NCI-H187 treated with DMSO at 0.1 percent for 48 hours (cell line): ENCODE measurements around the gene PLXNB3.
"Not testable (repeated sequence)": the region's sequence is repeated elsewhere in the genome, so short reads cannot be mapped to it uniquely, and the experiment has no call there.

Source experiments
- DNase-seq: peaks from one replicate; lab custom pipeline; 2025; lab: John Stamatoyannopoulos, UW

PLXNB3 gene

DNA sequence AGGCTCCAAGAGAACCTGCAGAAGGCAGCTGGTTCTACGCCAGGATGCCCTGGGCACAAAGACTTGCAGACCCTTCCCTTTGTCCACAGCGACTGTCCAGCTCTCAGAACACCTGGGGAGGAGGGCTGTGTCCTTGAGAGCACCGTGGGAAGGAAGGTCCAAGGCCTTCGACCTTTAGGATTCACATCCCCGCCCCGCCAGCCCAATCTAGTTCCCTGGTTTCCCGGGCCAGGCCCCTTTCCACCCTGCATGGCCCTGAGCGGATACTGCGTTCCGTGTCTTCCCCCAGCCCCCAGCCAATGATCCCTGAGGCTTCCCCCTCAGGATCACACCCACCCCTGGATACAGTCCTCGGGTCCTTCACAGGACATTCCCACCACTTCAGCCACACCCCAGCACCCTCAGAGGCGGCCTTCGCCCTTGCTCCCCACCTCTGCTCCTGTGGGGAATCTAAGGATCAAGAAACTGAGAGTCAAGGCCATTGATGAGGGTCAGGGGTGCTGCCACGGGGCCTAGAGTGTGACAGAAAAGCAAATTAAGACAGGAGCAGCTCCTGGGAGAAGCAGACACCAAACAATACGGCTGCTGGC is 30.3 kb upstream of the PLXNB3 start:
- DNase-seq, result no peak

DNA sequence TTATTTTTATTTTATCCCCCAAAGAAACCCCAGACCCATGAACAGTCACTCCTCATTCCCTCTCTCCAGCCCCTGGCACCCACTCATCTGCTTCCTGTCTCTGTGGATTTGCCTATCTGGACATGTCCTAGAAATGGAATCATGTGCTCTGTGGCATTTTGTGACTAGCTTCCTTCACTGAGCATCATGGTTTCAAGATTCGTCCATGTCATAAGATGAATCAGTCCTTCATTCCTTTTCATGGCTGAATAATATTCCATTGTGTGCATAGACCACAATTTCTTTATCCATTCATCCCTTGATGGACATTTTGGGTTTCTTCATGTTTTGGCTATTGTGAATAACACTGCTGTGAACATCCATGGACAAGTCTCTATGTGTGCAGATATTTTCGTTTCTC is 29.2 kb upstream of the PLXNB3 start:
- DNase-seq, result no peak

DNA sequence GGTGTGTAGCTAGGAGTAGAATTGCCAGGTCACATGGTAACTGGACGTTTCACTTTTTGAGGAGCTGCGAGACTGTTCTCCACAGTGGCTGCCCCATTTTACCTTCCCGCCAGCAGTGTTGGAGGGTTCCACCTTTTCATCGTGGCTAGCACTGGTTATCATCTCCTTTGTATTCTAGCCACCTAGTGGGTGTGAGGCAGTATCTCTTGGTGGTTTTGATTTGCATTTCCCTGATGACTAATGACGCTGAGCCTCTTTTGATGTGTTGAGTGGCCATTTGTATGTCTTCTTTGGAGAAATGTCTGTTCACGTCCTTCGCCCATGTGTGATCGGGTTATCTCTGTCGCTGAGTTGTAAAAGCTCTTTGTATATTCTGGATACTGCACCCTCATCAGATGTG is 28.8 kb upstream of the PLXNB3 start:
- no peak for DNase-seq

DNA sequence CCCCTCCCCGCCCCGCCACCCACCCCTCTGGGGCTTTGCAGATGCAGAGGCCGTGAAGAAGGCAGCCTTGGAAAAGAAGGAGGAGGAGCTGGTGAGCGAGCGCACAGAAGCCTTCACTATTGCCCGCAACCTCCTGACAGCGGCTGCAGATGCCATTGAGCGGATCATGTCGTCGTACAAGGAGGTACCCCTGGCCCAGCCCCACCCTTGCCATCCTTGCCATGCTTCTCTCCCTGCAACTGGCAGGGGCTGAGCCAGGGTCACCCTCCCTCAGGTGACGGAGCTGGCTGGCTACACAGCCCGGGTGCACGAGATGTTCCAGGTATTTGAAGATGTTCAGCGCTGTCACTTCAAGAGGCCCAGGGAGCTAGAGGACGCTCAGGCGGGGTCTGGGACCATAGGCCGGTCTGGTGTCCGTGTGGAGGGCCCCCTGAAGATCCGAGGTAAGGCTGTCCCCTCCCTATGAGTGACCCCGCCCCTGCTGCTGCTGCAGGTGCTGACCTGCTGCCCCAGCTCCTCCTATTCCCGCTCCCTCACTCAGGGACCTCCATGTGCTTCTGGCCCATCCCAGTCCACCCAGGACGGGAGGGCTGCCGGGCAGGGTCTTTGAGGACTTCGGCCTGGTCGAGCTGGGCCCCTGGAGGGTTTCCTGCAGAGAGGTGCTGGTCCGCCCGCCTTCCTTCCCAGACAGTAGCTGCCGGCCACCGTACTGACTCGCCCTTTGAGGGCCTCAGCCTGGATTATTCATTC is 27.8 kb upstream of the PLXNB3 start:
- no peak for DNase-seq

DNA sequence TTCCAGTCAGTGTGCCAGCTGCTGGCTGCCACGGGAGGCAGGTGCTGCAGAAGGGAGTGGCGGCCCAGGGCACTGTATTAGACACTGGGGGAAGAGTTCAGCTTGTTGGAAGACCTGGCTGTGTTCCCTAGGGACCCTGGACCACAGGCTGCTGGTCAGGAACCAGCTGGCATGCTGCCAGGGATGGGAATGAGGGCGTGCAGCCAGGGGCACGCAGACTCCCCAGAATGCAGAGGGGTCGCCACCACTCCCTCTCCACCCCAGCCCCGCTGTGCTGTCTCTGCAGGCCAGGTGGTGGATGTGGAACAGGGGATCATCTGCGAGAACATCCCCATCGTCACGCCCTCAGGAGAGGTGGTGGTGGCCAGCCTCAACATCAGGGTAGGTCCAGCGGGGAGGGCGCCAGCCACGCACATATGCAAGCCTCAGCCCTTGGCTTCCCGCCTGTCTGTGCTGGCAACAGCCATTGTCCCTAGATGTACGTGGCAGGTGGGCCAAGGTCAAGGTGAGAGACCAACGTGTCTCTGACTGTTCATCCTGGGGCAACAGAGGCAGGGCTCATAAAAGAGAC is 27.1 kb upstream of the PLXNB3 start:
- DNase-seq, result no peak

DNA sequence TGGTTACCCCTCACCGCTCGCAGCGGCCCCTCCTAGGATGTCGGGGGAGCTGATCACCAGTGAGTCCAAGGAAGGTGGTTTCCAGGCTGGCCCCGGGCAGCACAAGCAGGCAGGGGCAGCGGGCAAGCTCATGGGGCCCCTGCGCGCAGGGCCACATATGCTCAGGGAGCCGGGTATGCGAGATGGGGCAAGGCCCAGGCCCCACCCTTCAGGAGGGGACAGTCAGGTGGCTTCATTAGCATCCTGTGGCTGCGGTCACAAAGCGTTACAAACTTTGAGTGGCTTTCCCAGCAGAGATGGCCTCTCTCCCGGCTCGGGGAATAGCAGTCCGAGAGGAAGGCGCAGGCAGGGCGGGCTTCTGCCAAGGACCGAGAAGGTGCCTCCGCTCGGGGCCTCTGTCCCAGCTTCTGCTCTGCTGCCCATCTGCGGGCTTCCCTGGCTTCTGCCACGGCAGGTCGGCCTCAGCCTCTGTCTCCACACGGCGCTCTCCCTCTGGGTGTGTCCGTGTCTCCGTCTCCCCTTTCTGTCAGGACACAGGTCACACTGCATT is 25.9 kb upstream of the PLXNB3 start:
- DNase-seq, result no peak

DNA sequence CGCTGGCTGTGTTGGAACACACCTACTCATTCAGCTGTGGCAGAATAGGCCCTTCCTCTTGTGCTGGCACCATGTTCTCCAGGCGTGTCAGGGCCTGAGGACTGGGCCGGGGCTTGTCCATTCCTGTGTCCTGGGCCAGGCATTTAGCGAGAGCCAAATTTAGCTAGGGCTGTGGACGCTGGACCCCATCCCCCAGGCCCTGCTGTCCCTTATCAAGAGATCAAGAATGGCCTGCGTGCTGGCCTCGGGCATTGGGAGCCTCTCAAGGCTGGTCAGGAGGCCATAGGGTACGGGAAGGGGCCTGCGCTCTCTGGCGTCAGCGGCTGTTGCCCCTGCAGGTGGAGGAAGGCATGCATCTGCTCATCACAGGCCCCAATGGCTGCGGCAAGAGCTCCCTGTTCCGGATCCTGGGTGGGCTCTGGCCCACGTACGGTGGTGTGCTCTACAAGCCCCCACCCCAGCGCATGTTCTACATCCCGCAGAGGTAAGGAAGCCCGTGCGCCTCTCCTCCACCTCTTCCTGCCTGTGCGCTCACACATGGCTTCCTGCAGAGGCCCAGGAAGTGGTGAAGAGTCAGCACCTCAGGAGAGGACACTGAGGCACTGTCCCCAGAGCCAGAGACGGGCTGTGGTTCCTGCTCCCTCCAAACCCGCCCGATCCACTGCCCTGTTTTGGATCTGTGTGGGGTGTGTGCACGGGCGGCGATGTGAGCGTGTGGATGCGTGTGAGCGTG is 24.1 kb upstream of the PLXNB3 start:
- no peak for DNase-seq

DNA sequence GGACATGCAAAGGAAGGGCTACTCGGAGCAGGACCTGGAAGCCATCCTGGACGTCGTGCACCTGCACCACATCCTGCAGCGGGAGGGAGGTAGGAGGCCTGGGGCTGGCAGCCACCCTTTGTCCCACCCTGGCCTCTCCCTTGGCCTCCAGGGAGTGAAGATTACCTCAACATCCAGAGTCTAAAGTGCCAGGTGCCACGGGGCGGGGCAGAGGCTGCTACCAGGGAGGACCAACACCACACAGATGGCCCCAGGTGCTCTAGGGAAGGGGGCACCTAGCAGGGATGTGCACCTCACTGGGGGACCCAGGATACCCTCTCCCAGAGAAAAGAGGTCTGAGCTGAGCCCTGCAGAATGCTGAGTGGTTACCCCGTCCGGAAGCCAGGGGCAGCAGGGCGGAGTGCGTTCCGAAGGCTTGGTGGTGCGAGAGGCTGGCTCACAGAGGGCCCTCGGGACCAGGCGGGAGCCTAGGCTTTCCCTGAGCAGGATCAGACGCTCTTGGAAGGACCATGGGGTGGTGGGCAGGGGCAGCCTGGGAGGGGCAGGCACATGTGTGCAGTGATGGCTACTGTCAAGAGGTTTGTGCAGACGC is 23.3 kb upstream of the PLXNB3 start:
- no peak for DNase-seq

DNA sequence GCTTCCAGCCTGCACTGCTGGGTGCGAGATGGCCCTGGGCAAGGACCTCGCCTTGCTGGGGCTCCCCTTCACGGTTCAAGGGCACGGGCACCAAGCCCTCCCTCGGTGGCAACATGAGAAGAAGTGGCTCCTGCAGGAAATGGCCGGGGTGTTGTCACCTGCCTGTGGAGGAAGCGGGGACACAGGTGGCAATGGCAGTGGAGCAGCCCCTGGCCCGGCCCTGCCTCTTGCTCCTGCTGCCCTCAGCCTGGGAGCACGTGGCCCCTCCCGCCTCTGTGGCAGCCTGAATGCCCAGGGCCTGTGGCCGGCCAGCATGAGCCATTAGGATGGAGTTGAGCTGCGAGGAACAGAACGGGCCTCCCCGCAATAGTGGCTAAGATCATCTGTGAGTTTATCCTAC is 22.6 kb upstream of the PLXNB3 start:
- no peak for DNase-seq

DNA sequence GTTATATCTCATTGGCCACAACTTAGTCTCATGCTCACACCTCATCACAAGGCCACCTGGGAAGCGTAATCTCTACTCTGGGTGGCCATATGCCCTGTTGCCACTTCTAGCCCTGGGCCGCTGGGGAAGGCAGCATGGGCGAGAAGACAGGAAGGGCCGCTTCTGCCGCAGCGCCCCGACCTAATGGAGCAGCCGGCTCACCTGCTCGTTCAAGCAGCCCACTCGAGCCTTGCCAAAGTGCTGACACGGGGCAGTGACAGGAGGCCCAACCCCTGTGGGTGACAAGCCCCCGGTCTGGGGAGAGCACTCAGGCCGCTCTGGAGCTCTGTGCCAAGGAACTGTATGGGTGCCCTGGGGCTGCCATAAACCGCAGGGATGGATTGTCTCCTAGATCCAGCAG is 21.9 kb upstream of the PLXNB3 start:
- DNase-seq, result not testable (repeated sequence)

DNA sequence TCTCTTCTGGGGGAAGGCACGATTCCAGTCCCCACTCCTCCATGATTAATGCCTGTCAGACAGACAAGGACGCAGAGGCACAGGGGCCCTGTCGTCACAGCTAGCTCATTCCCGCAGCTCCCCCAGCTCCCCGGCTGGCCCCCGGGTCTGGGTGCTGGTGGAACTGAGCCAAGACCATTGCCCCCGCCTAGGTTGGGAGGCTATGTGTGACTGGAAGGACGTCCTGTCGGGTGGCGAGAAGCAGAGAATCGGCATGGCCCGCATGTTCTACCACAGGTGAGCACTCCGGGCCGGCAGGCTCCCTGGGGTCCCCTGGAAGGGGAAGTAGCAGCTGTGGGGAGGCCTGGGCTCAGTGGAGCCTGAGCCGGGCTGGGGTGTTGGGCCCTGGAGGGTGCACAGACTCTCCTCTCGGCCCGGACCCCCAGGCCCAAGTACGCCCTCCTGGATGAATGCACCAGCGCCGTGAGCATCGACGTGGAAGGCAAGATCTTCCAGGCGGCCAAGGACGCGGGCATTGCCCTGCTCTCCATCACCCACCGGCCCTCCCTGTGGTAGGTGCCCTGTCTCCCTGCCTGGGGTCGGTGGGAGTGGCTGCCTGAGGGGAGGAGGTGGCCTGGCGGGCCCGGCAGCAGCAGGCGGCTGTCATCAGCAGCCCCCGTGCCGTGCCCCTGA is 21.1 kb upstream of the PLXNB3 start:
- DNase-seq, result not testable (repeated sequence)

DNA sequence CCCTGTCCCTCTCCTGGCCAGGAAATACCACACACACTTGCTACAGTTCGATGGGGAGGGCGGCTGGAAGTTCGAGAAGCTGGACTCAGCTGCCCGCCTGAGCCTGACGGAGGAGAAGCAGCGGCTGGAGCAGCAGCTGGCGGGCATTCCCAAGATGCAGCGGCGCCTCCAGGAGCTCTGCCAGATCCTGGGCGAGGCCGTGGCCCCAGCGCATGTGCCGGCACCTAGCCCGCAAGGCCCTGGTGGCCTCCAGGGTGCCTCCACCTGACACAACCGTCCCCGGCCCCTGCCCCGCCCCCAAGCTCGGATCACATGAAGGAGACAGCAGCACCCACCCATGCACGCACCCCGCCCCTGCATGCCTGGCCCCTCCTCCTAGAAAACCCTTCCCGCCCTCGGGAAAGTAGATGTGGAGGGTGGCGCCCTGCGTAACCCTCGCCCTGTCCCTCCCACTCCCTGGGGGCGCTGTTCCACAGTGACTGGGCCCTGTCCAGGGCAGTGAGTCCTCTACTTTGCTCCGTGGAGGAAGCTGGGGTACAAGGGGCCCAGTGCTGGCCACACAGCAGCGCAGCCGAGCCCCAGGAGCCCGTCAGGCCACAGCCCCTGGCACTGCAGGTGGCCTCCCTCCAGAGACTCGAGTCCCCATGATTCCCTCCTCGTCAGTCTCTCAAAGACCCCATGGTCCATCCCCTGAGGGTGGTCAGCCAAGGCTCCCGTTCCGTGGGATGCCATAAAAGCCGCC is 20.4 kb upstream of the PLXNB3 start:
- DNase-seq, result not testable (repeated sequence)

DNA sequence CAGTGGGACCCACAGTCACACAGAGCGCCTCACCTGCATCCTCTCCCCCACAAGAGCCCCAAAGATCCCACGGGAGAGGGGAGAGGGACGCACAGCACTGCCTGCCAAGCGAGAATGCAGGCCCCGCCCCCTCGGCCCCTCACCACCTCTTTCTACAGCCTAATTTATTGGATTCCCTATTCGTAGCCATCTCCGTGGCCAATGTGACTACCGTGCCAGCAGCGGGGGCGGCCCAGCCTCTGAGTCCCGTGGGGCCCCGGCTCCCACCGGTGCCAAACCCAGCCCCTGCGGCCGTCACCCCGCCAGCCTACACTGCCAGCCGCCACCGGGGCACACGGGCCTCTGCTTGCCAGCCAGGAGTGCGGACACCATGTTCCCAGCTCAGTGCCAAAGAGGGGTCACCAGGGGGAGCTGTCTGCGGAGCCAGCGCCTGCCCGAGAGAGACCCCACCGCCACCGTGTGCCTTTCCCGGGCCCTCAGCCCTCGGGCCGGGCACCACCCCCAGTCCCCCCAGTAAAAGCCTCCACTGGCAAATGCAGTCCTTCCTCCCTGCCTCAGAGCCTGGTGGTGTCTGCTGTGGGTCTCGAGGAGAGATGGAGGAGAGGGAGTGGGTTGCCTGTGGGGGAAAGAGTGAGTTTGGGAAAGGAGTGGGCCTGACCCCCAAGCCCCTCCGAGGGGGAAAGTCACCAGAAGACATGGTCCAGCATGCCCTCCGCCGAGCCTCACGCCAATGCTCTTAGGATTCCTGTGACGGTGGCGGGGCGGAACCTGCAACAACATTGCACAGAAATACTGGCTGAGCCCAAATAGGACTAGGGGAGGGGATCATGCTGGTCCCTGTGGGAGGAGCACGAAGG is 19.6 kb upstream of the PLXNB3 start:
- DNase-seq, result no peak

DNA sequence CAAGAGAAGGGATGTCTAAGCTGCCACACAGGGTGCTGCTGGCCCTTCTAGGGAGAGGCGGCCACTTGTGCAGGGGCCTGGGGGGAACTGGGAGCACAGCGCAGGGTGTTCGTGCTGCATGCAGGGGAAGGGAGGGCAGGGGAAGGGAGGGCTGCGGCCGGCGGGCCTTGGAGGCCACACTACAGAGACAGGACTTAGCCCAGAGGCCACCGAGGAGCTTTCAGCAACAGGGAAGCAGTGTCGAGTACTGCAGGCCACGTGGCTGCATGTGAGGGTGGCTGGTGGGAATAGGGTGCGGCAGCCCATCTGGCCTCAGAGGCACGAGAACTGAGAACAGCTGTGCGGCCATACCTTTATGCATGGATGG is 19.0 kb upstream of the PLXNB3 start:
- not testable (repeated sequence) for DNase-seq

DNA sequence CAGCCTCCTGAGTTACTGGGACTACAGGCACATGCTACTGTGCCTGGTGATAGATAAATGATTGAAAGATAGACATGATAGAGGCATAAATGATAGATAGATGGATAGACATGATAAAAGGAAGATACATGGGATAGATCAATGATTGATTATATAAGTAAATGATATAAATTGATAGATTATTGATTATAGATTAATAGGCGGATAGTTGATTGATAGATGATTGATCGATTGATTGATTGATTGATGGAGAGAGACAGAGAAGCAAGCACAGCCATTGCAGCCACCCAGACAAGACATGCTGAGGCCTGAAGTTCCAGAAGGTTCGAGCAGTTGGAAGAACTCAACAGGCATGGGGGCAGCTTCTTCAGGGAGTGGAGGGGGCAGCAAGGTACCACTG is 17.7 kb upstream of the PLXNB3 start:
- no peak for DNase-seq

DNA sequence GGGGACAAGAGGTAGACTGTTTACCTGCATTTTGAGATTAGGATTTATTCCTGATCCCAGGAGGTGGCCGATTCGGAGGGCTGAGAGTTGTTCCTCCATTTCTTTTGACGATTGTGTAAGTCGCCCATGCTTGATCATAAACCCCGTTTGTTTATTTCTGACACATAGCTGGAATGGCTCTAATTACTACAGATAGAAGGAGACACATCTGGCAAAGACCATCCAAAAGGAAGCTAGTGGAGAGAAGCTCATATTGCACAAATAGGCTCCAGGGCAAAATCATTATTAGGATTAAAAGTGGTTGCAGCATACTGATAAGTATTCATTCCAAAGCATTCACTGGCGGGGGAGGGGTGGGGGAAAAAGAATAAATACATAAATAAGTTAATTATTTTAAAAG is 17.1 kb upstream of the PLXNB3 start:
- DNase-seq, result not testable (repeated sequence)

DNA sequence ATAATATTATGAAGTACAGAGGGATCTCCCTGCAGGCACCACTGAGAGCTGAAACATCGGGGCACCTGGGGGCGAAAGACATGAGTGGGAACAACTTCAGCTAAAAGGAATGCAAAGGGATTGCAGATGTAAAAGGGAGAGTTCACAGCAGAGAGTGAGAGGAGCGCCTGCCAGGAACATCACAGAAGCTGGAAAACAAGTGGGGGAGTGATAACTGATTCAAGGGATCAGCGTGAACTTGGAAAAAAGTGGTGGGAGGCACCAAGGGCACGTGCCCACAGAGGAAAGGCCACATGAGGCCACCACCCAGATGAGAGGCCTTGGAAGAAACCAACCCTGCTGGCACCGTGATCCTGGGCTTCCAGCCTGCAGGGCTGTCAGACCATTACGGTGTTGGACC is 15.0 kb upstream of the PLXNB3 start:
- not testable (repeated sequence) for DNase-seq

DNA sequence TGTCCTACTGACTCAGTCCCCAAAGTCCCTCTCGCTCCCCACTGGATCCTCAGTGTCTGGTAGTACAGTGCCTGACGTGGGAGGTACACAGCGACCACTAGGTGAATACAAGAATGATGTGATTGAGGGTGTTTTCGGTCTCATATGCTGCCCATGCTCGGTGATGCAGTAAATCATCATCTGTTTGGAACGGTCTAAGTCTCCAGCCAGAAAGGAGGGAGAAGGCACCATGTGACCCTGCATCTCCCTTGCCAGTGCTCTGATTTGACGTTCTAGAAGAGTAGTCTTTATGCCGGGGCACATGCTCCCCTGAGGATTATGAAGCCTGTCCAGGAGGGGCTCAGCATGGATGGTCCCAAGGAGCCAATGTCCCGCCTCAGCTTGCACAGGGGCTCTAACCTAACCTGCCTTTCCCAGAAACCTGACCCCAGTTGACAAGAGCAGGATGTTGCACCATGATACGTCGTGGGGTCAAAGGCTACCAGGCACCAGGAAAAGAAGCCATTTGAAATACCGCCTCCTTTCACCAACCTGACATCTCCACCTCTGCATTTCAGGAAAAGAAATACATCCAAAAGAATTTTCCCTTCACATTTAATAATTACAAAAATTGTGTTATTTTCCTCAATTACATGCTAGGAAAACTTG is 13.8 kb upstream of the PLXNB3 start:
- DNase-seq, result no peak

DNA sequence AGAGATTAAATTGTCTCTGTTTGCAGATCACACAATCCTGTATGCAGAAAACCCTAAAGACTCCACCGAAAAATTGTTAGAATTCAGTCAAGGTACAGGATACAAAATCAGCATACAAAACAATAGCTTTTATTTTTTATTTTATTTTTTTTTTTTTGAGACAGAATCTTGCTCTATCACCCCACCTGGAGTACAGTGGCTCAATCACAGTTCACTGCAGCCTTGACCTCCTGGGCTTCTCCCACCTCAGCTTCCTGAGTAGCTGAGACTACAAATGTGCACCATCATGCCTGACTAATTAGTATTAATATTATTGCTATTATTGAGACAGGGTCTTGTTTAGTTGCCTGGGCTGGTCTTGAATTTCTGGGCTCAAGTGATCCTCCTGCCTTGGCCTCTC is 8.9 kb upstream of the PLXNB3 start:
- no peak for DNase-seq

DNA sequence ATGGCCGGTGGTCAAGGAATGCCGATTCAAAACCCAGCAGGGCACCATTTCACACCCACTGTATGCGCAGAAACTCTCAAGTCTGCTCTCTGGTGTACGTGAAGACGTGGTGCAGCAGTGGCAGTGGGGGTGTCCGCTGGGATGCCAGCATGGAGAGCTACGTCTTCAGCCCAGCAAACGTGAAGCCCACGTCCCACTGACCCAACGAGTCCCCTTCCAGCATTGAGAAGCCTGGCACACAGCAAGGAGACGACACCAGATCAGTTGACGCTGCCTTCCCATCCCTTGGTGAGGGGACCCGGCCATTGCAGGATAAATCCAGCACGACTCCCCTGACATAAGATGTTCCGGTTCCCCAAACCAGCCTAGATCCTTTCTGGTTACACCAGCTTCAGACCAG is 2.2 kb upstream of the PLXNB3 start:
- DNase-seq, result no peak
